ENCODE data around the gene WDR18.

Gene WDR18

GRCh38 chr19:943551-944170, 40.5 kb upstream of the WDR18 start:
- no peaks in the 10 kb centered on the region for H3K9me3 ChIP-seq (ENCODE audit: severe bottlenecking)
- peaks cover 25% of the 10 kb centered on the region for H3K36me3 ChIP-seq
- no peaks in the 10 kb centered on the region for H3K27me3 ChIP-seq (ENCODE audit: insufficient read depth, low read depth, severe bottlenecking)
- no peak for TF ChIP-seq CTCF (IDR thresholded peaks at IDR 0.05; ENCODE audit: low read depth, low read length)
- no peak for DNase-seq
- H3K27ac ChIP-seq: no peak overlapping the region
- H3K4me3 ChIP-seq (ENCODE audit: low read depth, low read length): no peak overlapping the region

DNA sequence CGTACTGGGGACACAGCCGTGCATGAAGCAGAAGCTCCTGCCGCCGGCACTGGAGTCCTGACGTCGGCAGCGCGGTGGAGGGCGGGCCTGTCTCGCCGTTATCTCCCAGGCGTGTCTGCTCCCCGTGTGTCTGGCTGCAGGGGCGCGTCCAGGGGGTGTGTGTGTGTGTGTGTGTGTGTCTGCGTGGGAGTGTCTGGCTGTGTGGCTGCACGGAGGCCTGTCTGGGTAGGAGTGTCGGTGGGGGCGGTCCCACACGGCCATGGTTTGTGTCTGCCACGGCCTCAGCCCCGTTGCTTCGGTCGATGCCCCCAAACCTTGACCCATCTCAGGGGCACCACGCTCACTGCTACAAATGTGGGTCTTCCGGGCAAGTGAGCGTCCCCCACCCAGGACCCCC, 40.0 kb upstream of the WDR18 start:
- no peak overlapping the region for H3K27ac ChIP-seq
- no peaks in the 10 kb centered on the region for H3K27me3 ChIP-seq (ENCODE audit: insufficient read depth, low read depth, severe bottlenecking)
- no peak for TF ChIP-seq CTCF (IDR thresholded peaks at IDR 0.05; ENCODE audit: low read depth, low read length)
- H3K36me3 ChIP-seq: peaks cover 24% of the 10 kb centered on the region
- DNase-seq: no peak
- H3K9me3 ChIP-seq (ENCODE audit: severe bottlenecking): no peaks in the 10 kb centered on the region
- H3K4me3 ChIP-seq (ENCODE audit: low read depth, low read length): no peak overlapping the region

- no peak overlapping the region for H3K4me3 ChIP-seq (ENCODE audit: low read depth, low read length)
- no peak for TF ChIP-seq CTCF (IDR thresholded peaks at IDR 0.05; ENCODE audit: low read depth, low read length)
- DNase-seq: no peak
- H3K27me3 ChIP-seq (ENCODE audit: insufficient read depth, low read depth, severe bottlenecking): no peaks in the 10 kb centered on the region
- no peaks in the 10 kb centered on the region for H3K9me3 ChIP-seq (ENCODE audit: severe bottlenecking)
- H3K27ac ChIP-seq: no peak overlapping the region
- H3K36me3 ChIP-seq: peaks cover 18% of the 10 kb centered on the region
Observed at GRCh38 chr19:944663-945241, 39.4 kb upstream of the WDR18 start.

DNA sequence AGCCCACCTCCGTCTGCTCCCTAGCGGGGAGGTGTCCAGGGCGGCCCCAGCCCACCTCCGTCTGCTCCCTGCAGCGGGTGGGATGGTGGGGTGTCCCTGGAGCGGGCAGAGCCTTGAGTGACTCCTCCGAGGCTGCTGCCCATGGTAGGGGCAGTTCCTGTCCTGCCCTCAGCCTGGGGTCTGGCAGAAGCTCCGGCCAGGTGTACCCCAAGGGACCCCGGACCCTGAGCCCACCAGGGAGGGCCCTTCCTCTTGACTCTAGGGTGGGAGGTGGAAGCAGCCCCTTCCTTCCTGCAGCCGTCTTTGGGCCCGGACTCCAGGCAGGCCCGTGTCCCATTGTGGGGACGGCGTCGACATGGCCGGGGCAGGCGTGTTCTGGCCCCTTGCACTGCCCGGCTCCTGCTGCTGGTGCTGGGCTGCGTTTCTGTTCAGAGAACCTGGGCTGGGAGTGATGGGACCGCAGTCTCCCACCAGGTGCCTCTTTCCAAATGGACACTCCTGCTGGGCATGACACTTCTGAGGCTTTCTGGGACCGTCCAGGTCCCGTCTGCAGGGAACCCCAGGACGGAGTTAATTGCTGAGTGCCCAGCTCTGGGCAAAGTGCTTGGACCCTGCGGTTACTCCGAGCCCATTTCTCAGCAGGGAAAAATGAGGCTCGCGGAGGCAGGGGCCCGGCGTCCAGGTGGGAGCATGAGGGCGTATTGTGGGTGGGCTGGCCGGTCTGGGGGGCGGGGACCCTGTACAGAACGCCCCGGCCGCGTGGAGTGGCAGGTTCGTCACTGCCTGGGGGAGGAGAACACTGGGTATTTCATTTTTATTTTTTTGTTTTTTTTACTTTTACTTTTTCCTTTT, 38.5 kb upstream of the WDR18 start:
- Histone ChIP-seq H3K4me3 (ENCODE audit: low read depth, low read length) (no peak overlapping the region), H3K36me3 (peaks cover 17% of the 10 kb centered on the region), H3K9me3 (ENCODE audit: severe bottlenecking) (no peaks in the 10 kb centered on the region), H3K27ac (no peak overlapping the region), H3K27me3 (ENCODE audit: insufficient read depth, low read depth, severe bottlenecking) (no peaks in the 10 kb centered on the region)
- TF ChIP-seq CTCF (IDR thresholded peaks at IDR 0.05; ENCODE audit: low read depth, low read length): no peak
- DNase-seq: no peak

DNA sequence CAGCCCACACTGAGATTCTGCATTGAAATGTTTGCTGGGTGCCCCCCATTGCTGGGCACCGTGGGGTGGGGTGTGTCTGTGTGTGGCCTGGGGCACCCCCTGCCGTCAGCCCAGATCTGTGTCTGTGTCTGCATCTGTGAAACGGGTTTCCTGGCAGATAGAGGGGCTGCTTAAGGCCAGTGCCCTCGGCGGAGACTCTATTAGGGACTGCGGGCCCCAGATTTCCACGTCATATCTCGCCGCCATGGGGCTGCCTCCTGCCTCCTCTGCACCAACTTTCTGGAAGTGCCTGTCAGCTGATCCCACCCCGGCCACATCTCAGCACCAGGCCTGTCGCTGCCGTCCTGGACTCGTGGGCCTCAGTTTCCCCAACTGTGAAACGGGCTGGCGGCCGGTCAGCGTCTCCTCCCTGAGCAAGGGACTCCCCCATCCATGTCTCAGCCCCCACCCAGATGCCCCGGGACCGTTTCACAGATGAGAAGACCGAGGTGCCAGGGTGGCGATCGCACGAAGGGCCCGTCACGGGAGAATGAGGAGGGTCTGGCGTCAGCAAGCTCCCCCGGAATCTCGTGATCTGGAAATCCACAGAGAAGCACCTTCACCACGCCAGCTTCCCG, 36.9 kb upstream of the WDR18 start:
- DNase-seq: no peak
- Histone ChIP-seq H3K36me3 (peaks cover 17% of the 10 kb centered on the region), H3K27ac (no peak overlapping the region), H3K27me3 (ENCODE audit: insufficient read depth, low read depth, severe bottlenecking) (no peaks in the 10 kb centered on the region), H3K9me3 (ENCODE audit: severe bottlenecking) (no peaks in the 10 kb centered on the region), H3K4me3 (ENCODE audit: low read depth, low read length) (no peak overlapping the region)
- TF ChIP-seq CTCF (IDR thresholded peaks at IDR 0.05; ENCODE audit: low read depth, low read length): no peak

All from WERI-Rb-1 (cell line).